Stimulated activated CD8-positive, alpha-beta memory T cell treated with anti-CD3 and anti-CD28 coated beads, Interleukin-2, amount 100 ng/mL, for 48 hours (primary cell): Measurements from ENCODE around the gene ZFAND2A.
"Not testable (repeated sequence)": the region's sequence is repeated elsewhere in the genome, so short reads cannot be mapped to it uniquely, and the experiment has no call there.

ENCODE experiments used
- DNase-seq, 2 donors: peaks; one replicate each; pipeline ENCODE4 v3.0.0-alpha.2; 2020; ENCODE audit warnings: low read depth in 2 of 2

ZFAND2A gene

GRCh38 chr7:1151653-1152425, 8.2 kb downstream of the ZFAND2A start:
- DNase-seq, result no peak

- DNase-seq, result no peak
These were observed 8.8 kb downstream of the ZFAND2A start for GRCh38 chr7:1151156-1151555.

GRCh38 chr7:1150400-1151002, 9.5 kb downstream of the ZFAND2A start:
- no peak for DNase-seq

GRCh38 chr7:1149351-1149794, 10.6 kb downstream of the ZFAND2A start:
- no peak for DNase-seq

- not testable (repeated sequence) for DNase-seq
These were observed 12.1 kb downstream of the ZFAND2A start for GRCh38 chr7:1147873-1148272.

- DNase-seq, result no peak
These were observed 15.7 kb downstream of the ZFAND2A start for GRCh38 chr7:1144269-1144771.

GRCh38 chr7:1143031-1143430, 17.0 kb downstream of the ZFAND2A start:
- DNase-seq, result not testable (repeated sequence)

GRCh38 chr7:1142051-1142635, 17.9 kb downstream of the ZFAND2A start:
- DNase-seq, result no peak

- DNase-seq, result no peak
These were observed 18.3 kb downstream of the ZFAND2A start for GRCh38 chr7:1141651-1142050.

GRCh38 chr7:1140476-1141104, 19.4 kb downstream of the ZFAND2A start:
- DNase-seq, result no peak

- DNase-seq, result no peak
These were observed 22.4 kb downstream of the ZFAND2A start for GRCh38 chr7:1137517-1138167.

- DNase-seq, result no peak
These were observed 23.0 kb downstream of the ZFAND2A start for GRCh38 chr7:1136841-1137516.

- DNase-seq, result no peak
These were observed 25.0 kb downstream of the ZFAND2A start for GRCh38 chr7:1134951-1135350.

- DNase-seq, result no peak
These were observed 28.3 kb downstream of the ZFAND2A start for GRCh38 chr7:1131471-1132265.

- no peak for DNase-seq
These were observed 29.7 kb downstream of the ZFAND2A start for GRCh38 chr7:1130021-1130990.

- no peak for DNase-seq
These were observed 30.6 kb downstream of the ZFAND2A start for GRCh38 chr7:1129431-1129830.

- no peak for DNase-seq
These were observed 33.0 kb downstream of the ZFAND2A start for GRCh38 chr7:1127001-1127400.

GRCh38 chr7:1125603-1125969, 34.4 kb downstream of the ZFAND2A start:
- no peak for DNase-seq
